Panc1 (cell line): ENCODE measurements around the gene CNTLN. TPM values are rescaled to one million over a fixed set of nuclear protein-coding genes. Genes with fewer than 3 reads are reported as not detected.
"Not testable (repeated sequence)": the region's sequence is repeated elsewhere in the genome, so short reads cannot be mapped to it uniquely, and the experiment has no call there.

Experiments
- ATAC-seq: fragments of 200-7000 bp; cut with Tn5 transposase; 2 replicates; pipeline ENCODE4 v1.9.1; 2020; ENCODE audit warnings: mild to moderate bottlenecking, moderate library complexity
- BruUV-seq: library from RNA; stranded (reverse); fragments of 400-500 nt; replicated peaks from 2 replicates; lab custom pipeline; 2021; lab: Mats Ljungman, UMichigan
- CTCF ChIA-PET: fragments of 300-600 bp; sonication (Branson Sonifier 250); formaldehyde crosslinking; loops from one replicate; lab custom pipeline; 2022; ENCODE audit warnings: antibody characterized with exemption; lab: Charles Lee
- POLR2A ChIA-PET: fragments of 300-600 bp; sonication (Branson Sonifier 250); formaldehyde crosslinking; loops from one replicate; lab custom pipeline; 2022; ENCODE audit warnings: antibody characterized with exemption; lab: Charles Lee
- DNase-seq: peaks from one replicate; pipeline ENCODE4 v3.0.0-alpha.2; 2010; ENCODE audit warnings: low read depth, low spot score
- H3K27ac ChIP-seq: 2 replicates; pipeline ENCODE4 v1.5.1; 2011; ENCODE audit warnings: mild to moderate bottlenecking, low read length, inconsistent platforms
- H3K27me3 ChIP-seq: fragments of 200-500 bp; sonication (Bioruptor generic); 2 replicates; pipeline ENCODE4 v1.6.0; 2014; ENCODE audit warnings: low read length, inconsistent platforms; ENCODE audit not compliant: control insufficient read depth, insufficient read depth
- H3K36me3 ChIP-seq: fragments of 200-500 bp; sonication (Bioruptor generic); 2 replicates; pipeline ENCODE4 v1.5.1; 2014; ENCODE audit warnings: inconsistent platforms, mild to moderate bottlenecking, low read length, moderate library complexity; ENCODE audit not compliant: control insufficient read depth, insufficient read depth
- H3K4me1 ChIP-seq: 2 replicates; pipeline ENCODE4 v1.5.1; 2011; ENCODE audit warnings: inconsistent platforms, mild to moderate bottlenecking, low read length, moderate library complexity; ENCODE audit not compliant: control insufficient read depth, insufficient read depth
- H3K4me3 ChIP-seq, 2 experiments: 2 replicates each; pipeline ENCODE4 v1.5.1; 2011 to 2012; ENCODE audit warnings: low read depth in 2 of 2, low read length in 2 of 2, mild to moderate bottlenecking in 2 of 2, inconsistent platforms in 1 of 2, moderate library complexity in 1 of 2
- H3K9me3 ChIP-seq: fragments of 200-500 bp; sonication (Bioruptor generic); 2 replicates; pipeline ENCODE4 v1.5.1; 2014; ENCODE audit warnings: low read depth, mild to moderate bottlenecking, inconsistent platforms, low read length, moderate library complexity; ENCODE audit not compliant: control insufficient read depth, insufficient read depth
- CTCF ChIP-seq: fragments of 450-650 bp; IDR thresholded peaks from 2 replicates; pipeline ENCODE4 v1.5.1; 2017; ENCODE audit warnings: mild to moderate bottlenecking
- POLR2AphosphoS5 ChIP-seq: IDR thresholded peaks from 2 replicates; pipeline ENCODE4 v1.6.1; 2012; ENCODE audit warnings: mild to moderate bottlenecking, low read depth, low read length, moderate library complexity
- REST ChIP-seq, 2 experiments: IDR thresholded peaks; 2 replicates each; pipeline ENCODE4 v1.6.1; 2011 to 2012; ENCODE audit warnings: low read depth in 2 of 2, control low read depth in 1 of 2, low read length in 1 of 2, mild to moderate bottlenecking in 1 of 2, moderate library complexity in 1 of 2; ENCODE audit not compliant: insufficient read depth in 1 of 2
- SIN3A ChIP-seq: IDR thresholded peaks from 2 replicates; pipeline ENCODE4 v1.6.1; 2012; ENCODE audit warnings: low read depth, mild to moderate bottlenecking, low read length, moderate library complexity, borderline replicate concordance; ENCODE audit not compliant: insufficient read depth
- TCF7L2 ChIP-seq: IDR thresholded peaks from 2 replicates; pipeline ENCODE4 v1.6.1; 2011; ENCODE audit warnings: mild to moderate bottlenecking, low read depth, low read length, inconsistent platforms
- in situ Hi-C: cut with HindIII; loops from 2 replicates; pipeline ENCODE4 v1.10.0; 2016; ENCODE audit warnings: low sequenced_read_pairs, low pct_unique_long_range_greater_than_20kb
- intact Hi-C: fragments of 100-400 bp; cut with micrococcal nuclease; formaldehyde crosslinking; loops from one replicate; pipeline ENCODE4 v1.10.0; 2022; ENCODE audit not compliant: unreplicated experiment
- total RNA-seq: library from RNA; stranded (reverse); gene quantifications from one replicate; pipeline ENCODE4 v1.2.1, GENCODE V29; 2021; ENCODE audit not compliant: unreplicated experiment

Gene CNTLN
- total RNA-seq, 1 experiment from 2014 or later = not detected

- POLR2A ChIA-PET = no interaction called here
Observed at GRCh38 chr9:17165764-17166163, 30.9 kb downstream of the CNTLN start.

GRCh38 chr9:17166346-17166745, 31.5 kb downstream of the CNTLN start:
- Histone ChIP-seq H3K27ac (no peak overlapping the region), H3K27me3 (no peaks in the 10 kb centered on the region), H3K4me1 (no peaks in the 10 kb centered on the region), H3K36me3 (no peaks in the 10 kb centered on the region), H3K9me3 (no peaks in the 10 kb centered on the region), H3K4me3 (no peak overlapping the region)
- ChIA-PET CTCF (no interaction called here), POLR2A (no interaction called here)
- DNase-seq = no peak
- TF ChIP-seq REST (IDR thresholded peaks at IDR 0.05; ENCODE audit: insufficient read depth in 1 of 2, low read depth in 2 of 2, low read length in 1 of 2) (no peak), POLR2AphosphoS5 (no peak), SIN3A (no peak), CTCF (no peak), TCF7L2 (no peak)
- BruUV-seq = no TSS peak
- no peak for ATAC-seq
- intact Hi-C loops (no loop called here), in situ Hi-C loops (no loop called here)

More at GRCh38 chr9:17165764-17166163, 30.9 kb downstream of the CNTLN start:
- no peak overlapping the region for H3K27ac ChIP-seq
- H3K4me1 ChIP-seq = no peaks in the 10 kb centered on the region
- in situ Hi-C loops = no loop called here
- ATAC-seq = no peak
- no TSS peak for BruUV-seq
- H3K36me3 ChIP-seq = no peaks in the 10 kb centered on the region
- H3K4me3 ChIP-seq = no peak overlapping the region
- H3K9me3 ChIP-seq = no peaks in the 10 kb centered on the region
- intact Hi-C loops = no loop called here
- DNase-seq = no peak
- TF ChIP-seq TCF7L2 = no peak
- CTCF ChIA-PET = no interaction called here
- no peaks in the 10 kb centered on the region for H3K27me3 ChIP-seq

GRCh38 chr9:17171309-17172094, 36.7 kb downstream of the CNTLN start:
- Histone ChIP-seq H3K27ac (no peak overlapping the region), H3K27me3 (no peaks in the 10 kb centered on the region), H3K9me3 (no peaks in the 10 kb centered on the region), H3K4me1 (no peaks in the 10 kb centered on the region), H3K36me3 (no peaks in the 10 kb centered on the region), H3K4me3 (no peak overlapping the region)
- ATAC-seq (no peak), DNase-seq (no peak)
- no TSS peak for BruUV-seq
- ChIA-PET CTCF (interaction anchor here (0.5 kb wide), 1 partner anchor 55 kb away, joined by 3 read pairs; no protein-coding TSS in a partner anchor), POLR2A (interaction anchor here (0.6 kb wide), 1 partner anchor 1058 kb away, joined by 7 read pairs; no protein-coding TSS in a partner anchor)
- in situ Hi-C loops (no loop called here), intact Hi-C loops (no loop called here)
- TF ChIP-seq REST (IDR thresholded peaks at IDR 0.05; ENCODE audit: insufficient read depth in 1 of 2, low read depth in 2 of 2, low read length in 1 of 2) = no peak
- no peak for TF ChIP-seq TCF7L2

GRCh38 chr9:17177496-17177895, 42.7 kb downstream of the CNTLN start:
- in situ Hi-C loops, H3K27me3 ChIP-seq, intact Hi-C loops, DNase-seq, ATAC-seq, BruUV-seq, H3K4me3 ChIP-seq, POLR2A ChIA-PET, H3K36me3 ChIP-seq, CTCF ChIA-PET, H3K4me1 ChIP-seq, H3K9me3 ChIP-seq, H3K27ac ChIP-seq: not testable (repeated sequence)
